Measurements from ENCODE around the gene PPP6R3. TPM values are rescaled to one million over a fixed set of nuclear protein-coding genes. Genes with fewer than 3 reads are reported as not detected.

The PPP6R3 gene
- total RNA-seq, 1 experiment from 2014 or later = 163 TPM

DNA sequence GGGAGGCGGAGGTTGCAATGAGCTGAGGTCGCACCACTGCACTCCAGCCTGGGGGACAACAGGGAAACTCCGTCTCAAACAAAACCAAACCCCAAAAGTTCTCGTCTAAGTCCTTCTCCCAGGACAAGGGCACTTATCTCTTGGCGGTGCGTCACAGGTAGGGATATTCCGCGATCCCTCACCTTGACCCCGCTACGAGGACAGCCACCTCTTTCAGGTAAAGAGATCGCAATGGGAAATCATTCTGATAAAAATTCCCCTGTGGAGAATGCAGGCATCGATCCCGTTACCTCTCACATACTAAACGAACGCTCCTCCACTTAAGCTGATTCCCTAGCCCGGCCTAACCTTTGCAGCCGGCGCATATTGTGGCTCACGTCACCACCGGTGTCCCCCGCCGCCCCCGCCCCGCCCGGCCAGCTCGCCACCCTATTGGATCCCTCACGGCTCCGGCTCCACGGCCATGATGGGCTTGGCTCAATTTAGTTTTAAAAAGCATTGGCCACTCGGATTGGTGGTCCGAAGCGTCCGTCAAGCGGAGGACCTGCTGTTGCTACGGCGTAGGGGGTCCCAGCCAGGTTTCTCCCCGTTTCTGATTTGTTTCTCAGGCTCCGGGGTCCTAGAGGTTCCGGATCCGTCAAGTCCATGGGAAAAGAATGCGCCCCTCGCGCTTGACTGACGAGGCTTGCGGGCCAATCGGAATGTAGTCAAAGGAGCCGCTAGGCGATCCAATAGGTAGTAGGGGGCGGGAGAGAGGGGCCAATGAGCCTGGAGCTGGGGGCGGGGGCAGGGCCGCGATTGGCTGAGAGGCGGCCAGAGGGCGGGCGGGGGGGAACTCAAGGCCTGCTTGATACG, 439 bp upstream of the PPP6R3 start:
- Histone ChIP-seq H3K4me1 (ENCODE audit: control insufficient read depth, insufficient read depth, low read length) (peaks cover 38% of the 10 kb centered on the region), H3K4me3 (ENCODE audit: low read depth in 2 of 2, low read length in 2 of 2) (peak overlapping the region; percentile 57 to 74), H3K27ac (ENCODE audit: low read length) (peak overlapping the region; percentile 95), H3K36me3 (ENCODE audit: control insufficient read depth, insufficient read depth, low read length) (peaks cover 5% of the 10 kb centered on the region; the same call in 1 of the 2 replicates), H3K9me3 (ENCODE audit: control insufficient read depth, insufficient read depth, low read depth, low read length) (no peaks in the 10 kb centered on the region), H3K27me3 (ENCODE audit: control insufficient read depth, insufficient read depth, low read length) (no peaks in the 10 kb centered on the region)
- ChIA-PET POLR2A (interaction anchor here (0.6 kb wide), 2 partner anchors 340 to 415 kb away, joined by 3 read pairs; no protein-coding TSS in a partner anchor), CTCF (interaction anchor here (0.6 kb wide), 3 partner anchors 9 to 906 kb away, joined by 4 to 7 read pairs (median 4); no protein-coding TSS in a partner anchor)
- TF ChIP-seq TCF7L2 (IDR thresholded peaks at IDR 0.05; ENCODE audit: low read depth, low read length) (peak; percentile 55; the same call in 1 of the 2 replicates), SIN3A (IDR thresholded peaks at IDR 0.05; ENCODE audit: borderline replicate concordance, insufficient read depth, low read depth, low read length) (0 out of 2 replicates have a peak, but pooled peaks have one; percentile 48), POLR2AphosphoS5 (IDR thresholded peaks at IDR 0.05; ENCODE audit: low read depth, low read length) (peak; percentile 65)
- TF ChIP-seq, protein P1, sequence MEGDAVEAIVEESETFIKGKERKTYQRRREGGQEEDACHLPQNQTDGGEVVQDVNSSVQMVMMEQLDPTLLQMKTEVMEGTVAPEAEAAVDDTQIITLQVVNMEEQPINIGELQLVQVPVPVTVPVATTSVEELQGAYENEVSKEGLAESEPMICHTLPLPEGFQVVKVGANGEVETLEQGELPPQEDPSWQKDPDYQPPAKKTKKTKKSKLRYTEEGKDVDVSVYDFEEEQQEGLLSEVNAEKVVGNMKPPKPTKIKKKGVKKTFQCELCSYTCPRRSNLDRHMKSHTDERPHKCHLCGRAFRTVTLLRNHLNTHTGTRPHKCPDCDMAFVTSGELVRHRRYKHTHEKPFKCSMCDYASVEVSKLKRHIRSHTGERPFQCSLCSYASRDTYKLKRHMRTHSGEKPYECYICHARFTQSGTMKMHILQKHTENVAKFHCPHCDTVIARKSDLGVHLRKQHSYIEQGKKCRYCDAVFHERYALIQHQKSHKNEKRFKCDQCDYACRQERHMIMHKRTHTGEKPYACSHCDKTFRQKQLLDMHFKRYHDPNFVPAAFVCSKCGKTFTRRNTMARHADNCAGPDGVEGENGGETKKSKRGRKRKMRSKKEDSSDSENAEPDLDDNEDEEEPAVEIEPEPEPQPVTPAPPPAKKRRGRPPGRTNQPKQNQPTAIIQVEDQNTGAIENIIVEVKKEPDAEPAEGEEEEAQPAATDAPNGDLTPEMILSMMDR (IDR thresholded peaks at IDR 0.05) = no peak
- TF ChIP-seq, protein P2, sequence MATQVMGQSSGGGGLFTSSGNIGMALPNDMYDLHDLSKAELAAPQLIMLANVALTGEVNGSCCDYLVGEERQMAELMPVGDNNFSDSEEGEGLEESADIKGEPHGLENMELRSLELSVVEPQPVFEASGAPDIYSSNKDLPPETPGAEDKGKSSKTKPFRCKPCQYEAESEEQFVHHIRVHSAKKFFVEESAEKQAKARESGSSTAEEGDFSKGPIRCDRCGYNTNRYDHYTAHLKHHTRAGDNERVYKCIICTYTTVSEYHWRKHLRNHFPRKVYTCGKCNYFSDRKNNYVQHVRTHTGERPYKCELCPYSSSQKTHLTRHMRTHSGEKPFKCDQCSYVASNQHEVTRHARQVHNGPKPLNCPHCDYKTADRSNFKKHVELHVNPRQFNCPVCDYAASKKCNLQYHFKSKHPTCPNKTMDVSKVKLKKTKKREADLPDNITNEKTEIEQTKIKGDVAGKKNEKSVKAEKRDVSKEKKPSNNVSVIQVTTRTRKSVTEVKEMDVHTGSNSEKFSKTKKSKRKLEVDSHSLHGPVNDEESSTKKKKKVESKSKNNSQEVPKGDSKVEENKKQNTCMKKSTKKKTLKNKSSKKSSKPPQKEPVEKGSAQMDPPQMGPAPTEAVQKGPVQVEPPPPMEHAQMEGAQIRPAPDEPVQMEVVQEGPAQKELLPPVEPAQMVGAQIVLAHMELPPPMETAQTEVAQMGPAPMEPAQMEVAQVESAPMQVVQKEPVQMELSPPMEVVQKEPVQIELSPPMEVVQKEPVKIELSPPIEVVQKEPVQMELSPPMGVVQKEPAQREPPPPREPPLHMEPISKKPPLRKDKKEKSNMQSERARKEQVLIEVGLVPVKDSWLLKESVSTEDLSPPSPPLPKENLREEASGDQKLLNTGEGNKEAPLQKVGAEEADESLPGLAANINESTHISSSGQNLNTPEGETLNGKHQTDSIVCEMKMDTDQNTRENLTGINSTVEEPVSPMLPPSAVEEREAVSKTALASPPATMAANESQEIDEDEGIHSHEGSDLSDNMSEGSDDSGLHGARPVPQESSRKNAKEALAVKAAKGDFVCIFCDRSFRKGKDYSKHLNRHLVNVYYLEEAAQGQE (IDR thresholded peaks at IDR 0.05; ENCODE audit: insufficient read depth in 1 of 2, low read depth in 2 of 2, low read length in 1 of 2) = no peak
- in situ Hi-C loops (cut with HindIII; ENCODE audit: low pct_unique_long_range_greater_than_20kb, low sequenced_read_pairs) = no loop called here
- BruUV-seq (replicated peaks) = TSS peak; percentile 99
- peak; percentile 90 for ATAC-seq
- DNase-seq (ENCODE audit: low read depth, low spot score) = peak; percentile 96
- intact Hi-C loops (cut with micrococcal nuclease; ENCODE audit: unreplicated experiment) = no loop called here

DNA sequence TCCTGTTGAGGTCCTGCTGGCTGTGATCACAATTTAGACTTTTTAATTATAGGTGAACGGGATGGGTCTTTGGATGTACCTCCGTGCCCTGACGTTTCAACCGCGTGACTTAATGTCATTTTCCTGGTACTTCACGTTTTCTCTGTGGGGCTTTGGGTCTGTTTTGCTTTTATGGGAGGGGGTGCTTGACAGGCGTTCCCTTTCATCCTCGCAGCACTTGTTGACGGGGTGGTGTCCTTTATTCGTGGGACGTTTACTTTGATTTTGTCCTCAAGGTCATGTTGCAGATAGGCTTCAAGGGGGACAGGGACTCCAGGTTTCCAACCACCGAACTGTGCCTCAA, 994 bp downstream of the PPP6R3 start:
- peaks cover 36% of the 10 kb centered on the region for H3K4me1 ChIP-seq (ENCODE audit: control insufficient read depth, insufficient read depth, low read length)
- no TSS peak for BruUV-seq (replicated peaks)
- intact Hi-C loops (cut with micrococcal nuclease; ENCODE audit: unreplicated experiment) (no loop called here), in situ Hi-C loops (cut with HindIII; ENCODE audit: low pct_unique_long_range_greater_than_20kb, low sequenced_read_pairs) (no loop called here)
- no peaks in the 10 kb centered on the region for H3K27me3 ChIP-seq (ENCODE audit: control insufficient read depth, insufficient read depth, low read length)
- H3K9me3 ChIP-seq (ENCODE audit: control insufficient read depth, insufficient read depth, low read depth, low read length) = no peaks in the 10 kb centered on the region
- POLR2A ChIA-PET = no interaction called here
- CTCF ChIA-PET = no interaction called here
- H3K27ac ChIP-seq (ENCODE audit: low read length) = peak overlapping the region; percentile 77
- no peak for TF ChIP-seq TCF7L2 (IDR thresholded peaks at IDR 0.05; ENCODE audit: low read depth, low read length)
- TF ChIP-seq SIN3A (IDR thresholded peaks at IDR 0.05; ENCODE audit: borderline replicate concordance, insufficient read depth, low read depth, low read length) = 0 out of 2 replicates have a peak, but pooled peaks have one; percentile 32
- peaks cover 5% of the 10 kb centered on the region; the same call in 1 of the 2 replicates for H3K36me3 ChIP-seq (ENCODE audit: control insufficient read depth, insufficient read depth, low read length)
- no peak for ATAC-seq
- no peak for DNase-seq (ENCODE audit: low read depth, low spot score)
- H3K4me3 ChIP-seq (ENCODE audit: low read depth in 2 of 2, low read length in 2 of 2) = peak overlapping the region; percentile 57 to 74

All from Panc1 (cell line).